Fibroblast of lung (primary cell): Measurements from ENCODE around the gene HVCN1. TPM values are rescaled to one million over a fixed set of nuclear protein-coding genes. Genes with fewer than 3 reads are reported as not detected.

ENCODE experiments used
- DNase-seq, 2 donors: peaks; one replicate each; pipeline versions ENCODE4 v3.0.0 to v3.0.0-alpha.2; 2010; ENCODE audit warnings: low read depth in 2 of 2
- H2AFZ ChIP-seq: 2 replicates; pipeline ENCODE4 v1.5.1; 2012; ENCODE audit warnings: low read length, control low read depth, inconsistent platforms
- H3K27ac ChIP-seq: 2 replicates; pipeline ENCODE4 v1.5.1; 2011; ENCODE audit warnings: low read length, control low read depth; ENCODE audit not compliant: insufficient read depth
- H3K27me3 ChIP-seq: 2 replicates; pipeline ENCODE4 v1.5.1; 2011; ENCODE audit warnings: mild to moderate bottlenecking, low read length; ENCODE audit not compliant: control insufficient read depth, insufficient read depth
- H3K36me3 ChIP-seq: 2 replicates; pipeline ENCODE4 v1.5.1; 2011; ENCODE audit warnings: low read length; ENCODE audit not compliant: control insufficient read depth, insufficient read depth
- H3K4me1 ChIP-seq: 2 replicates; pipeline ENCODE4 v1.5.1; 2011; ENCODE audit warnings: low read length; ENCODE audit not compliant: control insufficient read depth, insufficient read depth; ENCODE audit errors: extremely low read depth
- H3K4me2 ChIP-seq: 2 replicates; pipeline ENCODE4 v1.5.1; 2011; ENCODE audit warnings: low read length, control low read depth; ENCODE audit not compliant: insufficient read depth; ENCODE audit errors: extremely low read depth
- H3K4me3 ChIP-seq, 4 experiments: fragments of 200-600 bp in 1 of 4; sonication (generic) in 1 of 4; replicated peaks in 1 of 4; 2 replicates each; pipeline ENCODE4 v1.5.1; 2011 to 2016; ENCODE audit warnings: low read length in 4 of 4, low read depth in 3 of 4, mild to moderate bottlenecking in 3 of 4, control low read depth in 2 of 4, inconsistent platforms in 1 of 4, mixed read lengths in 1 of 4; ENCODE audit not compliant: insufficient read depth in 1 of 4; ENCODE audit errors: control extremely low read depth in 1 of 4
- H3K79me2 ChIP-seq: 2 replicates; pipeline ENCODE4 v1.5.1; 2012; ENCODE audit warnings: mild to moderate bottlenecking, low read length, inconsistent platforms; ENCODE audit not compliant: control insufficient read depth, insufficient read depth
- H3K9ac ChIP-seq: 2 replicates; pipeline ENCODE4 v1.5.1; 2011; ENCODE audit warnings: mild to moderate bottlenecking, low read length, control low read depth; ENCODE audit not compliant: insufficient read depth
- H3K9me3 ChIP-seq: 2 replicates; pipeline ENCODE4 v1.5.1; 2012; ENCODE audit warnings: low read depth, low read length; ENCODE audit not compliant: control insufficient read depth, insufficient read depth
- H4K20me1 ChIP-seq: 2 replicates; pipeline ENCODE4 v1.5.1; 2011; ENCODE audit warnings: low read length; ENCODE audit not compliant: control insufficient read depth, insufficient read depth; ENCODE audit errors: extremely low read depth
- CTCF ChIP-seq, 2 donors: IDR thresholded peaks in 1 of 2; conservative IDR thresholded peaks in 1 of 2; 1 replicate in 1 of 2; 2 replicates in 1 of 2; pipeline ENCODE4 v1.5.1; 2011 to 2012; ENCODE audit warnings: low read length in 2 of 2, control low read depth in 1 of 2, inconsistent platforms in 1 of 2, low read depth in 1 of 2, mild to moderate bottlenecking in 1 of 2
- EZH2 ChIP-seq: IDR thresholded peaks from 2 replicates; pipeline ENCODE4 v1.5.1; 2012; ENCODE audit warnings: low read length, control low read depth, mild to moderate bottlenecking; ENCODE audit errors: missing control alignments
- polyA plus RNA-seq, 2 donors: library from polyadenylated mRNA; depleted of rRNA in 1 of 2; stranded (reverse) in 1 of 2; unstranded in 1 of 2; fragments of >200 nt; gene quantifications; 2 replicates each; pipeline ENCODE4 v1.2.1, GENCODE V29; 2011 to 2012; ENCODE audit warnings: missing spikeins in 1 of 2
- total RNA-seq: library from RNA; depleted of rRNA; stranded (reverse); fragments of >200 nt; gene quantifications from 2 replicates; pipeline ENCODE4 v1.2.1, GENCODE V29; 2014

Gene HVCN1
- total and polyA plus RNA-seq, 2 donors (not counting 1 experiment from before 2014, with no cell fraction given), result 3.6 to 7.4 TPM

GRCh38 chr12:110679201-110679600 is 9.7 kb downstream of the HVCN1 start:
- Histone ChIP-seq H2AFZ (no peak overlapping the region), H3K79me2 (no peaks in the 10 kb centered on the region), H3K9me3 (no peaks in the 10 kb centered on the region), H4K20me1 (no peaks in the 10 kb centered on the region), H3K4me2 (no peak overlapping the region), H3K4me1 (no peaks in the 10 kb centered on the region), H3K27me3 (no peaks in the 10 kb centered on the region), H3K27ac (no peak overlapping the region), H3K36me3 (no peaks in the 10 kb centered on the region), H3K4me3 (no peak overlapping the region), H3K9ac (no peak overlapping the region)
- DNase-seq, result no peak
- TF ChIP-seq CTCF (conservative IDR thresholded peaks at IDR 0.05 in 1 of 2, IDR thresholded peaks at IDR 0.05 in 1 of 2; ENCODE audit: low read depth in 1 of 2, low read length in 2 of 2), result no peak
- TF ChIP-seq EZH2, result no peak

GRCh38 chr12:110677982-110678381 is 10.9 kb downstream of the HVCN1 start:
- Histone ChIP-seq H3K36me3 (no peaks in the 10 kb centered on the region), H4K20me1 (no peaks in the 10 kb centered on the region), H3K9me3 (no peaks in the 10 kb centered on the region), H3K27me3 (no peaks in the 10 kb centered on the region), H3K79me2 (no peaks in the 10 kb centered on the region), H3K27ac (no peak overlapping the region), H3K4me1 (no peaks in the 10 kb centered on the region), H3K9ac (no peak overlapping the region), H3K4me3 (no peak overlapping the region), H2AFZ (no peak overlapping the region), H3K4me2 (no peak overlapping the region)
- TF ChIP-seq EZH2 (no peak), CTCF (conservative IDR thresholded peaks at IDR 0.05 in 1 of 2, IDR thresholded peaks at IDR 0.05 in 1 of 2; ENCODE audit: low read depth in 1 of 2, low read length in 2 of 2) (no peak)
- DNase-seq, result no peak

GRCh38 chr12:110677206-110677911 is 11.6 kb downstream of the HVCN1 start:
- Histone ChIP-seq H4K20me1 (no peaks in the 10 kb centered on the region), H3K4me1 (no peaks in the 10 kb centered on the region), H3K9me3 (no peaks in the 10 kb centered on the region), H3K4me2 (no peak overlapping the region), H3K27ac (no peak overlapping the region), H2AFZ (no peak overlapping the region), H3K4me3 (no peak overlapping the region), H3K36me3 (no peaks in the 10 kb centered on the region), H3K27me3 (no peaks in the 10 kb centered on the region), H3K9ac (no peak overlapping the region), H3K79me2 (no peaks in the 10 kb centered on the region)
- no peak for TF ChIP-seq CTCF (conservative IDR thresholded peaks at IDR 0.05 in 1 of 2, IDR thresholded peaks at IDR 0.05 in 1 of 2; ENCODE audit: low read depth in 1 of 2, low read length in 2 of 2)
- TF ChIP-seq EZH2, result no peak
- DNase-seq, result no peak
